Activated CD8-positive, alpha-beta T cell treated with anti-CD3 and anti-CD28 coated beads for 36 hours (primary cell): ENCODE data around the gene CAMK1D. TPM values are rescaled to one million over a fixed set of nuclear protein-coding genes. Genes with fewer than 3 reads are reported as not detected.

Experiments
- ATAC-seq: fragments of 200-7000 bp; cut with Tn5 transposase; one replicate; pipeline ENCODE4 v1.10.0; 2021; ENCODE audit warnings: mild to moderate bottlenecking, moderate library complexity
- CTCF ChIA-PET: fragments of 350-600 bp; sonication (Branson Sonifier 250); formaldehyde crosslinking; loops from one replicate; lab custom pipeline; 2021; ENCODE audit warnings: antibody characterized with exemption; lab: Charles Lee
- POLR2A ChIA-PET: fragments of 350-600 bp; sonication (Branson Sonifier 250); formaldehyde crosslinking; loops from one replicate; lab custom pipeline; 2021; ENCODE audit warnings: antibody characterized with exemption; lab: Charles Lee
- DNase-seq: peaks from one replicate; pipeline ENCODE4 v3.0.0-alpha.2; 2020
- H3K27ac Mint-ChIP-seq: one replicate; pipeline ENCODE4 v1.8.0; 2021; ENCODE audit warnings: mild to moderate bottlenecking, mixed read lengths
- H3K27me3 Mint-ChIP-seq: one replicate; pipeline ENCODE4 v1.8.0; 2021; ENCODE audit warnings: mixed read lengths
- H3K36me3 Mint-ChIP-seq: one replicate; pipeline ENCODE4 v1.8.0; 2021; ENCODE audit warnings: low read depth, mixed read lengths
- H3K4me1 Mint-ChIP-seq: one replicate; pipeline ENCODE4 v1.8.0; 2021; ENCODE audit warnings: low read depth, mixed read lengths
- H3K4me3 Mint-ChIP-seq: one replicate; pipeline ENCODE4 v1.8.0; 2021; ENCODE audit warnings: mild to moderate bottlenecking, moderate library complexity, mixed read lengths
- H3K9me3 Mint-ChIP-seq: one replicate; pipeline ENCODE4 v1.8.0; 2021; ENCODE audit warnings: mixed read lengths
- CTCF ChIP-seq: fragments of 200-600 bp; IDR thresholded peaks from one replicate; pipeline ENCODE4 v1.8.0; 2022; ENCODE audit warnings: antibody characterized with exemption, mild to moderate bottlenecking
- intact Hi-C: fragments of 100-400 bp; cut with micrococcal nuclease; formaldehyde crosslinking; loops from one replicate; pipeline ENCODE4 v1.10.0; 2022
- total RNA-seq, 2 experiments: library from RNA; stranded (reverse); gene quantifications; one replicate each; pipeline ENCODE4 v1.2.3, GENCODE V29; 2021

The CAMK1D gene
- total RNA-seq, 2 experiments from 2014 or later: 13.8 TPM

- peaks cover 28% of the 10 kb centered on the region for H3K4me1 Mint-ChIP-seq
- no peaks in the 10 kb centered on the region for H3K36me3 Mint-ChIP-seq
- ChIA-PET CTCF (interaction anchor here (1.7 kb wide), 1 partner anchor 25 kb away, joined by 4 read pairs; no protein-coding TSS in a partner anchor), POLR2A (interaction anchor here (0.5 kb wide), 1 partner anchor 12 kb away, joined by 3 read pairs; no protein-coding TSS in a partner anchor)
- no peak overlapping the region for H3K4me3 Mint-ChIP-seq
- H3K9me3 Mint-ChIP-seq: no peaks in the 10 kb centered on the region
- no peak for DNase-seq
- intact Hi-C loops: no loop called here
- H3K27me3 Mint-ChIP-seq: no peaks in the 10 kb centered on the region
- H3K27ac Mint-ChIP-seq: no peak overlapping the region
- no peak for ATAC-seq
- TF ChIP-seq CTCF: no peak
These were observed 281.9 kb downstream of the CAMK1D start for GRCh38 chr10:12631216-12631615.

- CTCF ChIA-PET: interaction anchor here (1.7 kb wide), 1 partner anchor 25 kb away, joined by 4 read pairs; no protein-coding TSS in a partner anchor
- Mint-ChIP-seq H3K36me3 (no peaks in the 10 kb centered on the region), H3K4me3 (no peak overlapping the region), H3K27me3 (no peaks in the 10 kb centered on the region), H3K27ac (no peak overlapping the region), H3K9me3 (no peaks in the 10 kb centered on the region), H3K4me1 (peaks cover 30% of the 10 kb centered on the region)
- ATAC-seq (no peak), DNase-seq (no peak)
- POLR2A ChIA-PET: interaction anchor here (0.6 kb wide), 1 partner anchor 743 kb away, joined by 3 read pairs; no protein-coding TSS in a partner anchor
- intact Hi-C loops: no loop called here
- no peak for TF ChIP-seq CTCF
These were observed 282.6 kb downstream of the CAMK1D start for GRCh38 chr10:12631787-12632562.

GRCh38 chr10:12633776-12634620 is 284.7 kb downstream of the CAMK1D start:
- CTCF ChIA-PET: interaction anchor here (1.1 kb wide), 1 partner anchor 23 kb away, joined by 3 read pairs; no protein-coding TSS in a partner anchor
- ATAC-seq: no peak
- H3K36me3 Mint-ChIP-seq: no peaks in the 10 kb centered on the region
- POLR2A ChIA-PET: interaction anchor here (0.8 kb wide), 1 partner anchor 18 kb away, joined by 3 read pairs; no protein-coding TSS in a partner anchor
- H3K27me3 Mint-ChIP-seq: no peaks in the 10 kb centered on the region
- H3K9me3 Mint-ChIP-seq: no peaks in the 10 kb centered on the region
- TF ChIP-seq CTCF: no peak
- no peak for DNase-seq
- no peak overlapping the region for H3K27ac Mint-ChIP-seq
- peaks cover 36% of the 10 kb centered on the region for H3K4me1 Mint-ChIP-seq
- H3K4me3 Mint-ChIP-seq: no peak overlapping the region
- intact Hi-C loops: no loop called here

GRCh38 chr10:12634621-12634931 is 285.2 kb downstream of the CAMK1D start:
- ChIA-PET POLR2A (no interaction called here), CTCF (interaction anchor here (1.1 kb wide), 1 partner anchor 22 kb away, joined by 3 read pairs; no protein-coding TSS in a partner anchor)

More at GRCh38 chr10:12634621-12634931, 285.2 kb downstream of the CAMK1D start:
- no peaks in the 10 kb centered on the region for H3K27me3 Mint-ChIP-seq
- intact Hi-C loops: no loop called here
- H3K9me3 Mint-ChIP-seq: no peaks in the 10 kb centered on the region
- ATAC-seq (no peak), DNase-seq (no peak)
- peaks cover 31% of the 10 kb centered on the region for H3K4me1 Mint-ChIP-seq
- H3K4me3 Mint-ChIP-seq: no peak overlapping the region
- H3K36me3 Mint-ChIP-seq: no peaks in the 10 kb centered on the region
- TF ChIP-seq CTCF: no peak
- no peak overlapping the region for H3K27ac Mint-ChIP-seq
